Neural crest cell (in vitro differentiated cells): ENCODE measurements around the gene COL21A1. TPM values are rescaled to one million over a fixed set of nuclear protein-coding genes. Genes with fewer than 3 reads are reported as not detected.

ENCODE experiments used
- DNase-seq: peaks from one replicate; pipeline ENCODE4 v3.0.0; 2021; ENCODE audit warnings: low read depth, mixed read lengths, low spot score
- H3K27ac Mint-ChIP-seq: one replicate; pipeline ENCODE4 v1.8.0; 2021; ENCODE audit warnings: mild to moderate bottlenecking, mixed read lengths; ENCODE audit not compliant: unreplicated experiment
- H3K27me3 Mint-ChIP-seq: 2 replicates; pipeline ENCODE4 v1.8.0; 2021; ENCODE audit warnings: low read depth, mild to moderate bottlenecking, mixed read lengths
- H3K36me3 Mint-ChIP-seq: 2 replicates; pipeline ENCODE4 v1.8.0; 2021; ENCODE audit warnings: low read depth, mild to moderate bottlenecking, mixed read lengths
- H3K4me1 Mint-ChIP-seq: 2 replicates; pipeline ENCODE4 v1.8.0; 2021; ENCODE audit warnings: mixed read lengths
- H3K4me3 Mint-ChIP-seq: one replicate; pipeline ENCODE4 v1.8.0; 2021; ENCODE audit warnings: mild to moderate bottlenecking, mixed read lengths
- H3K9me3 Mint-ChIP-seq: 2 replicates; pipeline ENCODE4 v1.8.0; 2021; ENCODE audit warnings: mixed read lengths
- CTCF ChIP-seq: fragments of 200-600 bp; sonication (generic); conservative IDR thresholded peaks from 2 replicates; pipeline ENCODE4 v1.5.0; 2021; ENCODE audit warnings: antibody characterized with exemption, mild to moderate bottlenecking
- total RNA-seq: library from RNA; stranded (reverse); gene quantifications from 2 replicates; pipeline ENCODE4 v1.2.1, GENCODE V29; 2021

Gene COL21A1
- total RNA-seq, 1 donor from 2014 or later: not detected

DNA sequence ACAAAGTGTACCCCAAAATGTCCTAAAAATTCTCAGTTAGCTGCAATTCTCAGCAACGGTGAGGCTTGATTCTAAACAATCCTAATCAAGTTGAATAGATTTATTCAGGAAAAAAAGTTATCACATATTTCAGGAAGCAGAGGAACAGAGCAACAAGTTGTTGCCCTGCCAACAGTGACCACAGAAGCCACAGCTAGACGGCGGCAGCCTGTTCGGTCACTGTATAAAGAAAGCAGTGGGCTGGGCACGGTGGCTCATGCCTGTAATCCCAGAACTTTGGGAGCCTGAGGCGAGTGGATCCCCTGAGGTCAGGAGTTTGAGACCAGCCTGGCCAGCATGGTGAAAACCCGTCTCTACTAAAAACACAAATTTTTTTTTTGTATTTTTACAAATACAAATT is 200.8 kb downstream of the COL21A1 start:
- DNase-seq: no peak
- H3K27ac Mint-ChIP-seq: no peak overlapping the region
- H3K9me3 Mint-ChIP-seq: no peaks in the 10 kb centered on the region
- TF ChIP-seq CTCF: no peak
- H3K27me3 Mint-ChIP-seq: no peaks in the 10 kb centered on the region
- peaks cover 9% of the 10 kb centered on the region for H3K4me1 Mint-ChIP-seq
- no peaks in the 10 kb centered on the region for H3K36me3 Mint-ChIP-seq
- no peak overlapping the region for H3K4me3 Mint-ChIP-seq

GRCh38 chr6:56043761-56044160 is 203.6 kb downstream of the COL21A1 start:
- Mint-ChIP-seq H3K4me3 (no peak overlapping the region), H3K36me3 (no peaks in the 10 kb centered on the region), H3K27ac (no peak overlapping the region), H3K4me1 (no peaks in the 10 kb centered on the region), H3K9me3 (no peaks in the 10 kb centered on the region), H3K27me3 (no peaks in the 10 kb centered on the region)
- no peak for TF ChIP-seq CTCF
- no peak for DNase-seq

- H3K4me1 Mint-ChIP-seq: no peaks in the 10 kb centered on the region
- DNase-seq: no peak
- H3K4me3 Mint-ChIP-seq: no peak overlapping the region
- H3K27ac Mint-ChIP-seq: no peak overlapping the region
- no peak for TF ChIP-seq CTCF
- H3K9me3 Mint-ChIP-seq: no peaks in the 10 kb centered on the region
- no peaks in the 10 kb centered on the region for H3K36me3 Mint-ChIP-seq
- H3K27me3 Mint-ChIP-seq: no peaks in the 10 kb centered on the region
Observed at GRCh38 chr6:56043076-56043475, 204.3 kb downstream of the COL21A1 start.

GRCh38 chr6:56041591-56041990 is 205.8 kb downstream of the COL21A1 start:
- no peak for TF ChIP-seq CTCF
- H3K27me3 Mint-ChIP-seq: no peaks in the 10 kb centered on the region
- H3K27ac Mint-ChIP-seq: no peak overlapping the region
- no peak overlapping the region for H3K4me3 Mint-ChIP-seq
- H3K9me3 Mint-ChIP-seq: no peaks in the 10 kb centered on the region
- H3K4me1 Mint-ChIP-seq: no peaks in the 10 kb centered on the region
- no peaks in the 10 kb centered on the region for H3K36me3 Mint-ChIP-seq
- DNase-seq: no peak

DNA sequence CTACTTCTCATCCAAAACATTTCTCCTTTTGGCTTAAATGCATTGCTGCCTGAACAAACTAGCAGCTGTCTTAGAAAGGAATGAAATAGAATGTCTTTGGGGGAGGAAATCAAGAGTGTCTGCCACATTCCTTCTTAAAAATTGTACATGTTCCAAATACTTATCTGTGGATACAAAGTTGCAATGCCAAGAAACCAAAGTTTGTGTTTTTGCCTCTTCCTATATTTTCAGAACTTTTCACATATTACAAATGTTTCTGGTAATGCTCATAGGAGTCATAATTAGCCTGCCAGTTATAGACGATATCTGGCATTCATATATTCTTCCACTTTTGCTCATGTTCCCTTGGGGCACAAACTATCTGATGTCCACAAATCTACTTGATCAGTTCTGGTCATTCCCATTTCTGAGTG is 206.5 kb downstream of the COL21A1 start:
- no peak for TF ChIP-seq CTCF
- Mint-ChIP-seq H3K4me1 (no peaks in the 10 kb centered on the region), H3K36me3 (no peaks in the 10 kb centered on the region), H3K4me3 (no peak overlapping the region), H3K27me3 (no peaks in the 10 kb centered on the region), H3K9me3 (no peaks in the 10 kb centered on the region), H3K27ac (no peak overlapping the region)
- no peak for DNase-seq

DNA sequence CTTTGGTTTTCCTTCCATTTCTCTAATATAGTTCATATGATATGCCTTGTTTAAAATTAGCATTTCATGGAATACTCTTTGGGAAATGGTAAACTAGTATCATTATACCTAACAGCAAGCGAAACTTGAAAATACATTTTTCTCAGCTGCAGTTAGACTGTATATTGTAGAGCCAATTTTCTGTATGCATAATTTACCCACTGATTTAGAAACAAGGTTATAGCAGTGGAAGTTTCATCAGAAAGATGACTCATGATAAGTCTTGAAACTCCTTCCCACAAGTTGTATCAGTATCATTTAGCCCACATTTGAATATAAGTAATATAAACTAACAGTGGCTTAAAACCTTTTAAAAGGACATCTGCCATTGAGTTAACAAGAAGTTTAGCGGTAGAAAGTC is 207.2 kb downstream of the COL21A1 start:
- DNase-seq: no peak
- H3K27me3 Mint-ChIP-seq: no peaks in the 10 kb centered on the region
- H3K36me3 Mint-ChIP-seq: no peaks in the 10 kb centered on the region
- TF ChIP-seq CTCF: no peak
- H3K27ac Mint-ChIP-seq: no peak overlapping the region
- H3K9me3 Mint-ChIP-seq: no peaks in the 10 kb centered on the region
- H3K4me3 Mint-ChIP-seq: no peak overlapping the region
- no peaks in the 10 kb centered on the region for H3K4me1 Mint-ChIP-seq
